Natural killer cell (primary cell): ENCODE results near the gene KRT15. TPM values are rescaled to one million over a fixed set of nuclear protein-coding genes. Genes with fewer than 3 reads are reported as not detected.

ENCODE experiments used
- ATAC-seq, 3 donors: fragments of 150-1000 bp in 2 of 3; fragments of 200-7000 bp in 1 of 3; cut with Tn5 transposase; 1 replicate in 1 of 3; 2 replicates in 2 of 3; pipeline ENCODE4 v1.10.0; 2021; ENCODE audit warnings: mild to moderate bottlenecking in 2 of 3, moderate library complexity in 2 of 3
- DNase-seq, 2 donors: peaks; one replicate each; pipeline versions ENCODE4 v3.0.0 to v3.0.0-alpha.2; 2013 to 2021; ENCODE audit warnings: mixed read lengths in 1 of 2
- H3K27ac ChIP-seq: one replicate; pipeline ENCODE4 v1.5.1; 2013; ENCODE audit warnings: mild to moderate bottlenecking, low read length
- H3K27me3 ChIP-seq: one replicate; pipeline ENCODE4 v1.6.1; 2013; ENCODE audit warnings: low read length; ENCODE audit not compliant: control insufficient read depth, insufficient read depth
- H3K36me3 ChIP-seq: one replicate; pipeline ENCODE4 v1.6.1; 2013; ENCODE audit warnings: low read length; ENCODE audit not compliant: control insufficient read depth, insufficient read depth
- H3K4me1 ChIP-seq: one replicate; pipeline ENCODE4 v1.6.1; 2013; ENCODE audit warnings: low read length; ENCODE audit not compliant: control insufficient read depth, insufficient read depth
- H3K4me3 ChIP-seq: one replicate; pipeline ENCODE4 v1.5.1; 2013; ENCODE audit warnings: low read length
- H3K9me3 ChIP-seq: one replicate; pipeline ENCODE4 v1.6.1; 2013; ENCODE audit warnings: low read length; ENCODE audit not compliant: control insufficient read depth, insufficient read depth
- H3K27ac Mint-ChIP-seq, 2 donors: one replicate each; pipeline ENCODE4 v1.8.0; 2022; ENCODE audit warnings: mild to moderate bottlenecking in 2 of 2, mixed read lengths in 2 of 2, moderate library complexity in 1 of 2
- H3K27me3 Mint-ChIP-seq, 2 donors: one replicate each; pipeline ENCODE4 v1.8.0; 2022; ENCODE audit warnings: low read depth in 2 of 2, mixed read lengths in 2 of 2
- H3K36me3 Mint-ChIP-seq: one replicate; pipeline ENCODE4 v1.8.0; 2022; ENCODE audit warnings: mixed read lengths
- H3K4me1 Mint-ChIP-seq, 2 donors: one replicate each; pipeline ENCODE4 v1.8.0; 2022; ENCODE audit warnings: mixed read lengths in 2 of 2
- H3K4me3 Mint-ChIP-seq: one replicate; pipeline ENCODE4 v1.8.0; 2022; ENCODE audit warnings: mild to moderate bottlenecking, moderate library complexity, mixed read lengths
- H3K9me3 Mint-ChIP-seq, 2 donors: one replicate each; pipeline ENCODE4 v1.8.0; 2022; ENCODE audit warnings: mixed read lengths in 2 of 2
- CTCF ChIP-seq: fragments of 200-600 bp; IDR thresholded peaks from one replicate; pipeline ENCODE4 v1.8.0; 2022; ENCODE audit warnings: antibody characterized with exemption
- WGBS: methylation state at CpG from one replicate; pipeline ENCODE4 v1.1.7; 2013; ENCODE audit warnings: missing lambda C conversion rate; ENCODE audit not compliant: insufficient coverage; 5-methylcytosine and 5-hydroxymethylcytosine counted together
- intact Hi-C: fragments of 100-400 bp; cut with micrococcal nuclease; formaldehyde crosslinking; loops from one replicate; pipeline ENCODE4 v1.14.2; 2022
- total RNA-seq, 4 donors: library from RNA; stranded (reverse); fragments of 120-200 nt in 1 of 4; gene quantifications; one replicate each; pipeline versions ENCODE4 v1.2.3 to v1.2.4, GENCODE V29; 2013 to 2022

KRT15 gene
- total RNA-seq, 3 donors from 2014 or later (not counting 1 experiment from before 2014, with no cell fraction given): not detected

GRCh38 chr17:41539071-41539492 is 20.4 kb upstream of the KRT15 start:
- WGBS: 83% methylated on average over 5 of the region's 5 CpGs
- Mint-ChIP-seq H3K4me1 (no peaks in the 10 kb centered on the region), H3K4me3 (no peak overlapping the region), H3K9me3 (no peaks in the 10 kb centered on the region), H3K27me3 (peaks cover 22 to 31% of the 10 kb centered on the region in 2 donors), H3K27ac (no peak overlapping the region), H3K36me3 (no peaks in the 10 kb centered on the region)
- no peaks in the 10 kb centered on the region for H3K27me3 ChIP-seq
- DNase-seq (no peak), ATAC-seq (no peak)
- no peak overlapping the region for H3K4me3 ChIP-seq
- TF ChIP-seq CTCF: no peak
- H3K4me1 ChIP-seq: no peaks in the 10 kb centered on the region
- no peak overlapping the region for H3K27ac ChIP-seq
- intact Hi-C loops: no loop called here
- no peaks in the 10 kb centered on the region for H3K9me3 ChIP-seq
- no peaks in the 10 kb centered on the region for H3K36me3 ChIP-seq

- H3K27ac ChIP-seq: no peak overlapping the region
- WGBS: 81% methylated on average over 5 of the region's 5 CpGs
- no peak overlapping the region for H3K4me3 ChIP-seq
- intact Hi-C loops: no loop called here
- peaks cover 22 to 31% of the 10 kb centered on the region in 2 donors for H3K27me3 Mint-ChIP-seq
- DNase-seq (no peak), ATAC-seq (no peak)
- no peaks in the 10 kb centered on the region for H3K4me1 Mint-ChIP-seq
- no peaks in the 10 kb centered on the region for H3K9me3 Mint-ChIP-seq
- H3K4me3 Mint-ChIP-seq: no peak overlapping the region
- no peak overlapping the region for H3K27ac Mint-ChIP-seq
- no peaks in the 10 kb centered on the region for H3K36me3 ChIP-seq
- H3K4me1 ChIP-seq: no peaks in the 10 kb centered on the region
- H3K27me3 ChIP-seq: no peaks in the 10 kb centered on the region
- no peaks in the 10 kb centered on the region for H3K36me3 Mint-ChIP-seq
- TF ChIP-seq CTCF: no peak
- no peaks in the 10 kb centered on the region for H3K9me3 ChIP-seq
Measured at GRCh38 chr17:41538565-41538991, 19.9 kb upstream of the KRT15 start.

- H3K4me1 ChIP-seq: no peaks in the 10 kb centered on the region
- H3K27ac Mint-ChIP-seq: no peak overlapping the region
- H3K9me3 Mint-ChIP-seq: no peaks in the 10 kb centered on the region
- H3K27ac ChIP-seq: no peak overlapping the region
- peaks cover 22 to 35% of the 10 kb centered on the region in 2 donors for H3K27me3 Mint-ChIP-seq
- H3K9me3 ChIP-seq: no peaks in the 10 kb centered on the region
- no peak for ATAC-seq
- H3K4me1 Mint-ChIP-seq: no peaks in the 10 kb centered on the region
- no peak for DNase-seq
- no peaks in the 10 kb centered on the region for H3K36me3 ChIP-seq
- 92% methylated on average over 7 of the region's 9 CpGs for WGBS
- no peak overlapping the region for H3K4me3 Mint-ChIP-seq
- no peak for TF ChIP-seq CTCF
- no peaks in the 10 kb centered on the region for H3K27me3 ChIP-seq
- intact Hi-C loops: no loop called here
- H3K36me3 Mint-ChIP-seq: no peaks in the 10 kb centered on the region
- H3K4me3 ChIP-seq: no peak overlapping the region
Measured at GRCh38 chr17:41537990-41538389, 19.3 kb upstream of the KRT15 start.

GRCh38 chr17:41537614-41537954 is 18.9 kb upstream of the KRT15 start:
- intact Hi-C loops: no loop called here
- no peak for TF ChIP-seq CTCF

More at GRCh38 chr17:41537614-41537954, 18.9 kb upstream of the KRT15 start:
- no peak overlapping the region for H3K4me3 ChIP-seq
- Mint-ChIP-seq H3K4me1 (no peaks in the 10 kb centered on the region), H3K4me3 (no peak overlapping the region), H3K36me3 (no peaks in the 10 kb centered on the region), H3K27ac (no peak overlapping the region), H3K9me3 (no peaks in the 10 kb centered on the region), H3K27me3 (peaks cover 26 to 37% of the 10 kb centered on the region in 2 donors)
- H3K27ac ChIP-seq: no peak overlapping the region
- no peaks in the 10 kb centered on the region for H3K9me3 ChIP-seq
- no peaks in the 10 kb centered on the region for H3K36me3 ChIP-seq
- WGBS: 82% methylated on average over 7 of the region's 7 CpGs
- ATAC-seq (no peak), DNase-seq (no peak)
- H3K27me3 ChIP-seq: no peaks in the 10 kb centered on the region
- H3K4me1 ChIP-seq: no peaks in the 10 kb centered on the region
